ENCODE data around the gene JAZF1.

JAZF1 gene

DNA sequence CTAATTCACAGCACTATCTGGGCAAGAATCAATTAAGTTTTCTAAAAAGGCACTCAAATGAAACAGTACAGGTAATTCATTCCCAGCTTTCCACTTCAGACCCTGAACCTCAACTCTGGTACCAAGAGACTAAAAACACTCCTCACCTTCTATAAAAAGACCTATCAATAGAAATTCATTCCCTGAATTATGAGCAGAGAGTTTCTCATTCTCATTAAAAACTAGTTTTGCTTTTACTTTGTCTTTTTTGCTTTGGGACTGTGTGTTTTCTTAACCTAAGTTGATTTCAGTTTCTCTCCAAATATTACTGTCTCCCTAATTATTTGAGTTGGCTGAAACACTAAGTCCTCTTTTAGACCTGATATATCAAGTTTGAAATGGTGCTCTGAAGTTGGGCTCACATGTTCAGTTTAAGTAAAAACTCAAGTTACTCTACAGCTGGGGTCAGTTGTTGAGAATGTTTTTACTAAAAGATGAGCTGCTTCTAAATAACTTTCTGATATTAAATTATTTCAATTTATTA is 189.5 kb downstream of the JAZF1 start:
- in situ Hi-C loops (cut with HindIII; ENCODE audit: low pct_ligation_motif_present, low sequenced_read_pairs), result no loop called here
- Histone ChIP-seq H3K4me3 (ENCODE audit: low read depth, low read length) (no peak overlapping the region), H3K27ac (no peak overlapping the region), H3K36me3 (replicated peaks) (no peaks in the 10 kb centered on the region), H3K27me3 (replicated peaks) (no peaks in the 10 kb centered on the region)
- TF ChIP-seq, protein P1, sequence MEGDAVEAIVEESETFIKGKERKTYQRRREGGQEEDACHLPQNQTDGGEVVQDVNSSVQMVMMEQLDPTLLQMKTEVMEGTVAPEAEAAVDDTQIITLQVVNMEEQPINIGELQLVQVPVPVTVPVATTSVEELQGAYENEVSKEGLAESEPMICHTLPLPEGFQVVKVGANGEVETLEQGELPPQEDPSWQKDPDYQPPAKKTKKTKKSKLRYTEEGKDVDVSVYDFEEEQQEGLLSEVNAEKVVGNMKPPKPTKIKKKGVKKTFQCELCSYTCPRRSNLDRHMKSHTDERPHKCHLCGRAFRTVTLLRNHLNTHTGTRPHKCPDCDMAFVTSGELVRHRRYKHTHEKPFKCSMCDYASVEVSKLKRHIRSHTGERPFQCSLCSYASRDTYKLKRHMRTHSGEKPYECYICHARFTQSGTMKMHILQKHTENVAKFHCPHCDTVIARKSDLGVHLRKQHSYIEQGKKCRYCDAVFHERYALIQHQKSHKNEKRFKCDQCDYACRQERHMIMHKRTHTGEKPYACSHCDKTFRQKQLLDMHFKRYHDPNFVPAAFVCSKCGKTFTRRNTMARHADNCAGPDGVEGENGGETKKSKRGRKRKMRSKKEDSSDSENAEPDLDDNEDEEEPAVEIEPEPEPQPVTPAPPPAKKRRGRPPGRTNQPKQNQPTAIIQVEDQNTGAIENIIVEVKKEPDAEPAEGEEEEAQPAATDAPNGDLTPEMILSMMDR (IDR thresholded peaks at IDR 0.05; ENCODE audit: low read depth, low read length, missing control alignments), result no peak
- no peak for DNase-seq

DNA sequence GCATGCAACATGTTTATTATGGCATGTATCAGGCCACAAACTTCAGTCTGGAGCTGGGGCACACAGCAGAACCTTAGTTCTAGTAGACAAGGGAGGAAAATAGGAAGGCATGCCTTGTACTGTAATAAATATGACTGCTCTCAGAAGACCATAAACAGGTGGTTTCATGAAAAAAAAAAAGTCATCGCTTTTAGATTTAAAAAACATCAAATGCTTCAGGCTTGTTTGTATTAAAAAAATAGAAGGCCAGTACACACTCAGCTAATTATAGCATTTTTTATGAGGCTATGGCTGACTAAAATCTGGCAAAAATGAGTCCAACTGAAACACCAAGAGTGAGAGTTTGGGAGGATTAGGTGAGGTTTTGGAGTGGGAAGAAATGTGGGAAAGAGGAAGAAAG is 204.1 kb downstream of the JAZF1 start:
- H3K36me3 ChIP-seq (replicated peaks), result no peaks in the 10 kb centered on the region
- TF ChIP-seq, protein P1 (IDR thresholded peaks at IDR 0.05; ENCODE audit: low read depth, low read length, missing control alignments), result no peak
- no peaks in the 10 kb centered on the region for H3K27me3 ChIP-seq (replicated peaks)
- DNase-seq, result no peak
- no peak overlapping the region for H3K4me3 ChIP-seq (ENCODE audit: low read depth, low read length)
- in situ Hi-C loops (cut with HindIII; ENCODE audit: low pct_ligation_motif_present, low sequenced_read_pairs), result no loop called here
- no peak overlapping the region for H3K27ac ChIP-seq

DNA sequence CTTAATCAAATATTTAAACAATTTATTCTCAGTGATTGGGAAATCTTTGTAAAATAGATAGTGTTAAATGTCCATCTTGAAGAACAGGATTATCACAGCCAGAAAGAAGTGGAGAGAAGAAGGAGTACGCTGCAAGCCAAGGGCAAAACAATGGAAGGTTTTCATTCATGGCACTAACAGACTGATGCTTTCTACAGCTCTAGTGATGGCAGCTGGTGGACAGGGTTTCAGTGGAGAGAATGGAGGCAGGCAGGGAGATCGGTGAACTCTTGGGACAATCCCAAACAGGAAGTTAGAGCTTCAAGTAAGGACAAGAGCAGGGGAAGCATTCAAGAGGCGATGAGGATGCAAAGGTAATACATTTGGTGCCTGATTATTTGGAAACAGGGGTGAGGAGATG is 207.0 kb downstream of the JAZF1 start:
- no peak for DNase-seq
- no peak overlapping the region for H3K4me3 ChIP-seq (ENCODE audit: low read depth, low read length)
- TF ChIP-seq, protein P1 (IDR thresholded peaks at IDR 0.05; ENCODE audit: low read depth, low read length, missing control alignments), result no peak
- no peaks in the 10 kb centered on the region for H3K27me3 ChIP-seq (replicated peaks)
- in situ Hi-C loops (cut with HindIII; ENCODE audit: low pct_ligation_motif_present, low sequenced_read_pairs), result no loop called here
- H3K36me3 ChIP-seq (replicated peaks), result no peaks in the 10 kb centered on the region
- no peak overlapping the region for H3K27ac ChIP-seq

DNA sequence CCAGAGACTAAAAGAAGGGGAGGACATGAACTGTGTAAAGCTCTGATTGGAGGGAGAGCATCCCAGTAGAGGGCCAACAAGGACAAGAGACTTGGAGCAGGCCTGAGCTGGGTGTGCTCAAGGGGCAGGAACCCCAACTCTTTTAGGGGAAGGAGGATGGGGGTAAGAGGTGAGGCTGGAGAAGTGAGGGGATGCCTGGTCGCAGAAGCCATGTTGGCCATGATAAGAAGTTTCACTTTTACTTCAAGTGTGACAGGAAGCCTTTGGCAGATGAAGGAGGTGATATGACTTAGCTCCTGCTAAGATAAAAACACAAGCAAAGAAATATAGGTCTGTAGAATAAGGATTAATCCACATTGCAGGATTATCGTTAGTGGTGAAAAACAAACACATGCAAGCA is 208.3 kb downstream of the JAZF1 start:
- Histone ChIP-seq H3K27ac (no peak overlapping the region), H3K4me3 (ENCODE audit: low read depth, low read length) (no peak overlapping the region), H3K27me3 (replicated peaks) (no peaks in the 10 kb centered on the region), H3K36me3 (replicated peaks) (no peaks in the 10 kb centered on the region)
- in situ Hi-C loops (cut with HindIII; ENCODE audit: low pct_ligation_motif_present, low sequenced_read_pairs), result no loop called here
- TF ChIP-seq, protein P1 (IDR thresholded peaks at IDR 0.05; ENCODE audit: low read depth, low read length, missing control alignments), result no peak
- DNase-seq, result no peak

DNA sequence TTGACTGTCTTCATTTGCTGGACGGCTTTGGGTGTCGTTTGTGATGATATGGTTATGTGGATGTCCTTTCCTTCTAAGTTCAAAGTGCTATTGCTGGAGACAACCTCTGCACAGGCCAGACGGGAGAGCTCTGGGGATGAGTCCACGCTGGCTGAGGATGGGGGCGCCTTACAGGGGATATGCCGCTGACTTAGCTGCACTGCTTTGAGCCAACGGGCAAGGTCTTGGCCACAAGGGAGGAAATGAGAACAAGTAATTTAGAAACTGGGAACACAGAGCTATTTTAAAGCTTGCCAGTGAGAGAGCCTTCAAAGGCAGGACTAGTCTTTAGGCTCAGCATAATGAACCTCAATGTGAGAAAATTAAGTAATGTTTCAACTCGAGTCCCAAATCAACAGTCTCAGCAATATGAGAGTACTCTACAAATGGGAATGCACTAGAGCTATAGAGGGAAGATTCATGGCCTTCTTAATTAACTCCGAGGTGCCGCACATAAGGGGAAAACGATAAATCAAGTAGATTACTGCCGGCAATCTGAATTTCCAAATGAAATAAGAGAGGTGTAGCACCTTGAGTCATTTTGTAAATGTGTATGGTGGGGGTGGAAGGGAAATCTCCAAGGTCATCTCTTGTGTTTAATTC is 209.3 kb downstream of the JAZF1 start:
- H3K27me3 ChIP-seq (replicated peaks), result no peaks in the 10 kb centered on the region
- H3K36me3 ChIP-seq (replicated peaks), result no peaks in the 10 kb centered on the region
- no peak overlapping the region for H3K27ac ChIP-seq
- TF ChIP-seq, protein P1 (IDR thresholded peaks at IDR 0.05; ENCODE audit: low read depth, low read length, missing control alignments), result no peak
- H3K4me3 ChIP-seq (ENCODE audit: low read depth, low read length), result no peak overlapping the region
- DNase-seq, result no peak
- in situ Hi-C loops (cut with HindIII; ENCODE audit: low pct_ligation_motif_present, low sequenced_read_pairs), result no loop called here

DNA sequence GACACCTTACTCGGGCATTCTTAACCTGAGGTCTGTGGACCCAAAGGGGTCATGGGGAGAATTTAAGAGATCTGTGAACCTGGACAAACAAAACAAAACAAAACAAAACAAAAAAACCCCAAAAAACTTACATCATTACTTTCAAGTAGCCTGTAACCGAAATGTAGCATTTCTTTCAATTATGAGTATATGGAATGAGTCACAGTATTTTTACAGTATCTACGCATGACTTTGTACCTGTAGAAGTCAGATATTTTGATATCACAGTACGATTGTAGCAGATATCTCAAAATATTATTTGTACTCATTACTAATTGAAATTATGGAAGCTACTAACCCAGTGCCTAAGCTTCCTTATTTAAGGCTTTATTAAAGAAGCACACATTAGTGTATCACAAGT is 210.2 kb downstream of the JAZF1 start:
- in situ Hi-C loops (cut with HindIII; ENCODE audit: low pct_ligation_motif_present, low sequenced_read_pairs), result no loop called here
- H3K27ac ChIP-seq, result no peak overlapping the region
- TF ChIP-seq, protein P1 (IDR thresholded peaks at IDR 0.05; ENCODE audit: low read depth, low read length, missing control alignments), result no peak
- H3K27me3 ChIP-seq (replicated peaks), result no peaks in the 10 kb centered on the region
- H3K4me3 ChIP-seq (ENCODE audit: low read depth, low read length), result no peak overlapping the region
- DNase-seq, result no peak
- H3K36me3 ChIP-seq (replicated peaks), result no peaks in the 10 kb centered on the region

Measured in brain microvascular endothelial cell (primary cell).